Endothelial cell of umbilical vein (primary cell): ENCODE measurements around the gene NR5A1. TPM values are rescaled to one million over a fixed set of nuclear protein-coding genes. Genes with fewer than 3 reads are reported as not detected.

ENCODE experiments used
- BruUV-seq: library from RNA; stranded (reverse); fragments of 400-500 nt; replicated peaks from 2 replicates; lab custom pipeline; 2021; lab: Mats Ljungman, UMichigan
- CTCF ChIA-PET: fragments of 300-600, 350-600 bp; sonication (Branson Sonifier 250); formaldehyde crosslinking; loops from one replicate; lab custom pipeline; 2021; ENCODE audit warnings: antibody characterized with exemption, inconsistent platforms; lab: Charles Lee
- POLR2A ChIA-PET: fragments of 300-600, 350-600 bp; sonication (Branson Sonifier 250); formaldehyde crosslinking; loops from one replicate; lab custom pipeline; 2021; ENCODE audit warnings: antibody characterized with exemption, inconsistent platforms; lab: Charles Lee
- DNase-seq: peaks from one replicate; pipeline ENCODE4 v3.0.0-alpha.2; 2011; ENCODE audit warnings: low read depth, low spot score
- FAIRE-seq: peaks from 2 replicates; lab custom pipeline; 2011; peaks lifted over from hg19 to GRCh38; lab: Jason Lieb, UNC
- H2AFZ ChIP-seq: 2 replicates; pipeline ENCODE4 v1.6.0; 2012; ENCODE audit warnings: low read depth, low read length, control low read depth, inconsistent platforms
- H3K27ac ChIP-seq: 2 replicates; pipeline ENCODE4 v1.5.1; 2011; ENCODE audit warnings: low read depth, mild to moderate bottlenecking, control low read depth, low read length, moderate library complexity; ENCODE audit not compliant: insufficient read depth
- H3K27me3 ChIP-seq, 2 experiments: 2 replicates each; pipeline versions ENCODE4 v1.6.0 to v1.6.1; 2011; ENCODE audit warnings: low read length in 2 of 2, mixed read lengths in 1 of 2; ENCODE audit not compliant: control insufficient read depth in 2 of 2, insufficient read depth in 2 of 2
- H3K36me3 ChIP-seq, 2 experiments: 2 replicates in 1 of 2; 3 replicates in 1 of 2; pipeline ENCODE4 v1.5.1; 2011; ENCODE audit warnings: low read length in 2 of 2, mild to moderate bottlenecking in 1 of 2, moderate library complexity in 1 of 2; ENCODE audit not compliant: control insufficient read depth in 2 of 2, insufficient read depth in 2 of 2; ENCODE audit errors: extremely low read depth in 1 of 2
- H3K4me1 ChIP-seq: 3 replicates; pipeline ENCODE4 v1.5.1; 2011; ENCODE audit warnings: mild to moderate bottlenecking, low read length; ENCODE audit not compliant: control insufficient read depth, insufficient read depth; ENCODE audit errors: extremely low read depth
- H3K4me2 ChIP-seq: 2 replicates; pipeline ENCODE4 v1.6.1; 2011; ENCODE audit warnings: low read length, control low read depth, mixed read lengths; ENCODE audit not compliant: insufficient read depth
- H3K4me3 ChIP-seq, 3 experiments: fragments of 200-600 bp in 1 of 3; sonication (generic), shearing (Covaris generic) in 1 of 3; replicated peaks in 1 of 3; 2 replicates each; pipeline ENCODE4 v1.5.1; 2011 to 2016; ENCODE audit warnings: control low read depth in 3 of 3, low read length in 3 of 3, mild to moderate bottlenecking in 2 of 3, inconsistent platforms in 1 of 3, low read depth in 1 of 3, moderate library complexity in 1 of 3; ENCODE audit not compliant: insufficient read depth in 1 of 3
- H3K79me2 ChIP-seq: 2 replicates; pipeline ENCODE4 v1.6.0; 2012; ENCODE audit warnings: low read length, inconsistent platforms; ENCODE audit not compliant: control insufficient read depth, insufficient read depth
- H3K9ac ChIP-seq: replicated peaks from 2 replicates; pipeline ENCODE3; 2011; ENCODE audit warnings: low read length, control low read depth; ENCODE audit not compliant: insufficient read depth; ENCODE audit errors: extremely low read depth
- H3K9me1 ChIP-seq: replicated peaks from 3 replicates; pipeline ENCODE4 v1.6.0; 2011; ENCODE audit warnings: mild to moderate bottlenecking, low read length; ENCODE audit not compliant: control insufficient read depth, insufficient read depth; ENCODE audit errors: extremely low read depth
- H3K9me3 ChIP-seq: replicated peaks from 2 replicates; pipeline ENCODE4 v1.5.1; 2012; ENCODE audit warnings: low read length, inconsistent platforms; ENCODE audit not compliant: control insufficient read depth, insufficient read depth
- H4K20me1 ChIP-seq: replicated peaks from 2 replicates; pipeline ENCODE3; 2011; ENCODE audit warnings: mild to moderate bottlenecking, low read length; ENCODE audit not compliant: control insufficient read depth, insufficient read depth; ENCODE audit errors: extremely low read depth
- CTCF ChIP-seq, 2 donors: IDR thresholded peaks; 1 replicate in 1 of 2; 2 replicates in 1 of 2; pipeline ENCODE4 v1.5.1; 2011; ENCODE audit warnings: low read length in 2 of 2, mild to moderate bottlenecking in 2 of 2, moderate library complexity in 2 of 2, control low read depth in 1 of 2, inconsistent platforms in 1 of 2, low read depth in 1 of 2; ENCODE audit not compliant: insufficient read depth in 1 of 2; ENCODE audit errors: extremely low read depth in 1 of 2
- EZH2 ChIP-seq: IDR thresholded peaks from 2 replicates; pipeline ENCODE4 v1.6.1; 2012; ENCODE audit warnings: borderline replicate concordance, low read depth, mild to moderate bottlenecking, moderate library complexity, low read length, inconsistent platforms; ENCODE audit not compliant: severe bottlenecking
- FOS ChIP-seq: IDR thresholded peaks from 2 replicates; pipeline ENCODE4 v1.6.1; 2011; ENCODE audit warnings: mild to moderate bottlenecking, low read length, moderate library complexity, borderline replicate concordance; ENCODE audit not compliant: insufficient read depth
- GATA2 ChIP-seq: IDR thresholded peaks from 2 replicates; pipeline ENCODE4 v1.7.0; 2011; ENCODE audit warnings: low read depth, mild to moderate bottlenecking, moderate library complexity, mixed read lengths, low read length; ENCODE audit not compliant: insufficient read length, insufficient read depth
- JUN ChIP-seq: IDR thresholded peaks from 2 replicates; pipeline ENCODE4 v1.6.1; 2011; ENCODE audit warnings: borderline replicate concordance, low read depth; ENCODE audit not compliant: insufficient read length, insufficient read depth
- MAX ChIP-seq: IDR thresholded peaks from 2 replicates; pipeline ENCODE4 v1.6.1; 2011; ENCODE audit not compliant: insufficient read depth, insufficient read length
- MYC ChIP-seq: IDR thresholded peaks from one replicate; pipeline ENCODE4 v1.6.1; 2011; ENCODE audit warnings: mild to moderate bottlenecking, low read depth, low read length
- POLR2A ChIP-seq: IDR thresholded peaks from 2 replicates; pipeline ENCODE4 v1.6.1; 2012; ENCODE audit warnings: low read depth, mild to moderate bottlenecking, control low read depth, low read length
- POLR2AphosphoS5 ChIP-seq: IDR thresholded peaks from 2 replicates; pipeline ENCODE4 v1.6.1; 2012; ENCODE audit warnings: low read depth, mild to moderate bottlenecking, control low read depth, low read length, moderate library complexity; ENCODE audit not compliant: insufficient read depth
- dilution Hi-C: fragments of 300-500 bp; cut with MboI; formaldehyde crosslinking; loops from one replicate; pipeline ENCODE4 v1.15.0; 2019; ENCODE audit warnings: low sequenced_read_pairs; ENCODE audit not compliant: extremely low pct_ligation_motif_present
- intact Hi-C: fragments of 100-400 bp; cut with micrococcal nuclease; formaldehyde crosslinking; loops from one replicate; pipeline ENCODE4 v1.10.0; 2022
- polyA plus RNA-seq, 4 experiments: library from polyadenylated mRNA; depleted of rRNA in 3 of 4; stranded (reverse) in 3 of 4; unstranded in 1 of 4; fragments of >200 nt; gene quantifications; 2 replicates each; pipeline versions ENCODE4 v1.2.1 to v1.2.3, GENCODE V29; 2011 to 2012; ENCODE audit warnings: missing spikeins in 1 of 4
- total RNA-seq: library from RNA; stranded (reverse); gene quantifications from 2 replicates; pipeline ENCODE4 v1.2.3, GENCODE V29; 2021

Gene NR5A1
- total and polyA plus RNA-seq, 2 donors (not counting 3 experiments of a cell fraction or from before 2014, with no cell fraction given) = not detected

- ChIA-PET CTCF (interaction anchor here (2.4 kb wide), 1 partner anchor 9 kb away, joined by 8 read pairs; no protein-coding TSS in a partner anchor), POLR2A (no interaction called here)
- dilution Hi-C loops = no loop called here
- no peaks in the 10 kb centered on the region for H3K4me1 ChIP-seq
- TF ChIP-seq FOS (no peak), CTCF (IDR thresholded peaks at IDR 0.05; ENCODE audit: extremely low read depth in 1 of 2, insufficient read depth in 1 of 2, low read depth in 1 of 2, low read length in 2 of 2) (no peak), POLR2AphosphoS5 (no peak), POLR2A (no peak), MYC (no peak), EZH2 (no peak), GATA2 (no peak), MAX (no peak), JUN (no peak)
- no peaks in the 10 kb centered on the region for H4K20me1 ChIP-seq
- no peak overlapping the region for H3K27ac ChIP-seq
- H3K36me3 ChIP-seq = no peaks in the 10 kb centered on the region
- H3K9me1 ChIP-seq = no peaks in the 10 kb centered on the region
- DNase-seq = no peak
- no peak overlapping the region for H3K4me2 ChIP-seq
- H3K4me3 ChIP-seq = no peak overlapping the region
- H3K9me3 ChIP-seq = no peaks in the 10 kb centered on the region
- no peaks in the 10 kb centered on the region for H3K79me2 ChIP-seq
- BruUV-seq = no TSS peak
- H3K27me3 ChIP-seq = peaks cover 24 to 30% of the 10 kb centered on the region in 2 experiments
- intact Hi-C loops = no loop called here
- H3K9ac ChIP-seq = no peak overlapping the region
- no peak overlapping the region for H2AFZ ChIP-seq
- no peak for FAIRE-seq
These were observed 17.2 kb downstream of the NR5A1 start for GRCh38 chr9:124490004-124490403.
